Urothelium cell line (cell line): ENCODE measurements around the gene WHAMM.
"Not testable (repeated sequence)": the region's sequence is repeated elsewhere in the genome, so short reads cannot be mapped to it uniquely, and the experiment has no call there.

Experiments
- DNase-seq: peaks from one replicate; pipeline ENCODE4 v3.0.0; 2011; ENCODE audit warnings: low spot score, mixed read lengths
- FAIRE-seq: peaks from 2 replicates; lab custom pipeline; 2011; peaks lifted over from hg19 to GRCh38; lab: Jason Lieb, UNC

WHAMM gene

GRCh38 chr15:82799183-82799841 lies 10.1 kb upstream of the WHAMM start:
- FAIRE-seq: no peak

GRCh38 chr15:82802497-82802896 lies 6.9 kb upstream of the WHAMM start:
- DNase-seq (no peak), FAIRE-seq (no peak)

More at GRCh38 chr15:82799183-82799841, 10.1 kb upstream of the WHAMM start:
- no peak for DNase-seq

- FAIRE-seq (no peak), DNase-seq (no peak)
Measured at GRCh38 chr15:82803793-82804574, 5.4 kb upstream of the WHAMM start.

- DNase-seq (no peak), FAIRE-seq (no peak)
Measured at GRCh38 chr15:82804575-82804949, 4.9 kb upstream of the WHAMM start.

- no peak for DNase-seq
- no peak for FAIRE-seq
Measured at GRCh38 chr15:82805994-82806406, 3.4 kb upstream of the WHAMM start, which contains the start of gene FSD2. TSS of gene FSD2 (minus strand) at chr15:82806069. CDS start at chr15:82787390, 18,679 bp downstream.

GRCh38 chr15:82807920-82808633 lies 1.4 kb upstream of the WHAMM start:
- FAIRE-seq: no peak
- no peak for DNase-seq

GRCh38 chr15:82808634-82809041 lies 790 bp upstream of the WHAMM start:
- FAIRE-seq: no peak
- no peak for DNase-seq

GRCh38 chr15:82810061-82810889 lies 847 bp downstream of the WHAMM start:
- FAIRE-seq: no peak
- DNase-seq: peak; percentile 49

GRCh38 chr15:82810890-82811426 lies 1.5 kb downstream of the WHAMM start:
- FAIRE-seq (no peak), DNase-seq (no peak)

- FAIRE-seq (no peak), DNase-seq (no peak)
Measured at GRCh38 chr15:82812994-82813393, 3.6 kb downstream of the WHAMM start.

- DNase-seq (no peak), FAIRE-seq (no peak)
Measured at GRCh38 chr15:82820128-82820527, 10.7 kb downstream of the WHAMM start.

GRCh38 chr15:82821396-82821795 lies 12.0 kb downstream of the WHAMM start:
- not testable (repeated sequence) for FAIRE-seq

GRCh38 chr15:82821851-82822250 lies 12.4 kb downstream of the WHAMM start:
- not testable (repeated sequence) for DNase-seq

More at GRCh38 chr15:82821396-82821795, 12.0 kb downstream of the WHAMM start:
- not testable (repeated sequence) for DNase-seq

GRCh38 chr15:82823049-82823448 lies 13.6 kb downstream of the WHAMM start:
- FAIRE-seq: no peak
- no peak for DNase-seq

More at GRCh38 chr15:82821851-82822250, 12.4 kb downstream of the WHAMM start:
- not testable (repeated sequence) for FAIRE-seq

- no peak for DNase-seq
Measured at GRCh38 chr15:82828075-82828474, 18.6 kb downstream of the WHAMM start.

GRCh38 chr15:82829234-82829633 lies 19.8 kb downstream of the WHAMM start:
- no peak for DNase-seq
- no peak for FAIRE-seq

More at GRCh38 chr15:82828075-82828474, 18.6 kb downstream of the WHAMM start:
- FAIRE-seq: no peak

- DNase-seq (no peak), FAIRE-seq (no peak)
Measured at GRCh38 chr15:82830427-82831173, 21.2 kb downstream of the WHAMM start.

GRCh38 chr15:82831894-82832600 lies 22.6 kb downstream of the WHAMM start:
- DNase-seq (no peak), FAIRE-seq (no peak)
